ENCODE results near the gene FAM98A.

GRCh38 chr2:33606100-33606499, 7.0 kb upstream of the FAM98A start:
- TF ChIP-seq, protein P1, sequence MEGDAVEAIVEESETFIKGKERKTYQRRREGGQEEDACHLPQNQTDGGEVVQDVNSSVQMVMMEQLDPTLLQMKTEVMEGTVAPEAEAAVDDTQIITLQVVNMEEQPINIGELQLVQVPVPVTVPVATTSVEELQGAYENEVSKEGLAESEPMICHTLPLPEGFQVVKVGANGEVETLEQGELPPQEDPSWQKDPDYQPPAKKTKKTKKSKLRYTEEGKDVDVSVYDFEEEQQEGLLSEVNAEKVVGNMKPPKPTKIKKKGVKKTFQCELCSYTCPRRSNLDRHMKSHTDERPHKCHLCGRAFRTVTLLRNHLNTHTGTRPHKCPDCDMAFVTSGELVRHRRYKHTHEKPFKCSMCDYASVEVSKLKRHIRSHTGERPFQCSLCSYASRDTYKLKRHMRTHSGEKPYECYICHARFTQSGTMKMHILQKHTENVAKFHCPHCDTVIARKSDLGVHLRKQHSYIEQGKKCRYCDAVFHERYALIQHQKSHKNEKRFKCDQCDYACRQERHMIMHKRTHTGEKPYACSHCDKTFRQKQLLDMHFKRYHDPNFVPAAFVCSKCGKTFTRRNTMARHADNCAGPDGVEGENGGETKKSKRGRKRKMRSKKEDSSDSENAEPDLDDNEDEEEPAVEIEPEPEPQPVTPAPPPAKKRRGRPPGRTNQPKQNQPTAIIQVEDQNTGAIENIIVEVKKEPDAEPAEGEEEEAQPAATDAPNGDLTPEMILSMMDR (IDR thresholded peaks at IDR 0.05), result no peak
- no peak for TF ChIP-seq POLR2A (IDR thresholded peaks at IDR 0.05)

All from ovary (tissue), 3 donors.